Measurements from ENCODE around the gene FBXL15.
"Not testable (repeated sequence)": the region's sequence is repeated elsewhere in the genome, so short reads cannot be mapped to it uniquely, and the experiment has no call there.

FBXL15 gene

DNA sequence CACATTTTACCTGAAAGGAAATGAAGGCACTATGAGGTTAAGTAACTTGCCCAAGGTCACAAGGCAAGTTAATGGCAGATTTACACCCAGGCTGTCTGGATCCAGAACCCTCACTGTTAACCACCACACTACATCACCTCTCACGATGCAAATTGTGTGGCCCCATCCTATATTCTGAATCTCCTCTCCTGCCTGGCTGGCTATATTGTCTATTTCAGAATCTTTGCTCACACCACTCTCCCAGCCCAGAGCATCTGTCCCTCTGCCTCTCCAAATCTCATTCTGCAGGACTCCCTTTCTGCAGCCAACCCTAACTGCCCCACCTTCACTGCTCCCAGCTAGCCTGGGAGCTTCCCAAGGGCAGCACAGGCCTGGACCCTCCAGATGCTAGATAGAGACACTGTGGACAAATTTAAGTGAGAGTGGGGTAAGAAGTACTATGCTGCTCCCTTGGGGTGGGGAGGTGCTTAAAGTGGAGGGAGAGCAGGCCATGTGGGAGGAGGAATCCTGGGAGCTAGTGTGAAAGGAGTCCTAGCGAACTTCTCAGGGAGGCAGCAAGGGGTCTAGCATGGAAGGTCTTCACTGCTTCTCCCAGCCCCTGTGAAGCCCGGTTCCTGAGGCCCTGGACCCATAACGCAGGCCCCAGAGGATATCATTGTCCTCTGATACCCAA is 11.0 kb downstream of the FBXL15 start:
- DNase-seq: no peak

DNA sequence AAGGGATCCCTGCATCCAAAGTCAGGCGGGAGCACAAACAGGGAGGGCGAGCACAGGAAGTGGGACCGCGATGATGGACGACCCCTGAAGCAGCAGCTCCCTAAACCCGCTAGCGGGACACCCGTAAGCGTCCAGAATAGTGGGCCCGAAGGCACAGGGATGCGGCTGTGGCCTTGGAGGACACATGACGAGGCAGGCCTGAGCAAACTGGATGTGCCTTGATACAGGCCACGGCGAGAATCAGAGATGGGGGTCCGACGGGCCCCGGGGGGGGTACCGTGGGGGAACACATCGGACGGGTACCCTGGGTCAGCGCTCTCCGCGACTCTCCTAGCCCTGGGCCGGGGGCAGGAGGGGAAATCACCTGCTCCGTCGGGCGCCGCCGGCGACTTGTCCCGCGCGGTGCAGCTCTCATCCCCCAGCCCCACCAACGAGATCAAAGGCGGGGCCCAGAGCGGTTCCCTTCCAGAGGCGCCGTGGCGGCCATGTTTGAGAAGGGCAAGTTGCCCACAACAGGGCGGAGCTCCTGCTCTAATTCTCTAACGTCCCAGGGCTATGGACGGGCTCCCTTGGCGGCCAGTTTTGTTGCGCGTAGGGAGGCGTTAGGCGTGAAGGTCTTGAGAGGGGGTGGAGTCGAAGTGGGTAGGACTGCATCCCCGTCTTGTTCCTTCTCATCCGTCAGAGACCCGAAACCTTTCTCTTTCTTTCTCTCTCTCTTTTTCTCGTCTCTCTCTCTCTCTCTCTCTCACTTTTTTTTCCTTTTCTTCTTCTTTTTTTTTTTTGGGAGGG is 11.7 kb downstream of the FBXL15 start, which contains the start of gene CUEDC2:
Gene CUEDC2 (minus strand): TSS at position 413 of the 789 bp plus-strand sequence. CDS start 7,386 bp downstream, outside the sequence.
- DNase-seq: peak; percentile 98

DNA sequence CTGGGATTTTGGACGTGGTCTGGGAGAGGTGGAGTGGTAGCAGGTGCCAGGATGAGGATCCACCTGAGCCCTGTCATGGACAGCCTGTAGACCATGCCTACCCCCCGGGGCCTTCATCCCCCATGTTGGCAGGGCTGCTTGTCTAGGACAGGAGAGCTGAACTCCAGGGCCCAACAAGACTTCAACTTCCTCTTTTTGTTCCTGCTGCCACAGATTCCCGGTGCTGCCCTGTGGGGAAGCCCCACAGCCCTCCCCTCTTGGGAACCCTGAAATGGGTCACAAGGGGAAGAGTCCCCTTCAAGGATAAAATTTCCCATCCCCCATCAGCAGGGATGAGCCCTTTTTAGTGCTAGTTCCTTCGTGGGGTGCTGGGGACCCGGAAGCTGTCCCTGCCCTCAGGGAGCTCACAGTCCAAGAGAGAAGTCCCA is 13.0 kb downstream of the FBXL15 start:
- no peak for DNase-seq

DNA sequence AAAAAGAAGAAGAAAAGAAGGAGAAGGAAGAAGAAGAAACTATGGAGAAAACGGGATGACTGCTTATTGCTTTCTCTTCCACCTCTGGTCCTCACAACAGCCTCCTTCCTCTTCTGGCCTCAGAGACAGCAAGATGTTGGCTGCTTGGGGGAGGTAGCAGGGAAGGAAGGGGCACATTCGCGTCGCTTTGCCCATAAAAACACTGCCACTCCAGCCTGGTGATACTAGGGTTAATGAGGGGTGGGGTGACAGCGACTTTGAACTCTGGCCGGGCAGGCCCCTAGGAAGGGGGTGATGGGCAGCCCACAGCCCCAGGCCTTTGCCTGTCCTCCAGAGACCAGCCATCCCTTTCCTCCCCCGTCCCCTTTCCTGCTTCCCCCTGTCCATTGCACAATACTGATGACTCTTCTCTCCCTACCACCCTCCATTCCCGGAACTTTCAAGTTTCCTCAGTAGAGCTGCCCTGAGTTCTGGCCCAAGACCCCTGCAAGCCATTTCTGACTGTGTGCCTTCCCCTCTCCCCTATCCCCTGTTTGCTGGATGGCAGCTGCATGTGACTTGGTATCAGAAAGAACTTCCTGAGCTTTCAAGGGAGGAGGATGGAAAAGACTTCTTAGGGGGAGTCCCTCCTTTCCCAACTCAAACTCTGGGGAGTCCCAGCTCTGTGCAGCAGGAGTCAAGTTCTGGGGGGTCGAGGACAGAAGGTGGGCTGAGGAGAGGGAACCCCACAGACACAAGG is 13.9 kb downstream of the FBXL15 start:
- no peak for DNase-seq

DNA sequence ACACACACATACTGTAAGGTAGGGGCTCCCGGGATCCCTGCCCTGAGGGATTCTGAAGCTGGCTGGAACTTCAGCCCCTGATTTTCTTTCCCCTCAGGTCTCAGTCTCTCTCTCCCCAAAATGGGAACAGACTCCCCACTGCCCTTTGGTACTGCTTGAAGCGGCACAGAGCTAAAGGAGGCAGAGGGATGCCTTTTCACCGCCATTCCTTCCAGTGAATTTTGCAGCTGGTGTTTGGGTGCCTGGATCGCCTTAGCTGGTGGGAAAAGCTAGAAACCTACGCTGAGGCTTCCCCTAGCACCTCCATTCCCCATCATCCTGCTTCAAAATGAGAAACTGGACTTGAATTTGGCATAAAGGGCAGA is 14.5 kb downstream of the FBXL15 start:
- no peak for DNase-seq

DNA sequence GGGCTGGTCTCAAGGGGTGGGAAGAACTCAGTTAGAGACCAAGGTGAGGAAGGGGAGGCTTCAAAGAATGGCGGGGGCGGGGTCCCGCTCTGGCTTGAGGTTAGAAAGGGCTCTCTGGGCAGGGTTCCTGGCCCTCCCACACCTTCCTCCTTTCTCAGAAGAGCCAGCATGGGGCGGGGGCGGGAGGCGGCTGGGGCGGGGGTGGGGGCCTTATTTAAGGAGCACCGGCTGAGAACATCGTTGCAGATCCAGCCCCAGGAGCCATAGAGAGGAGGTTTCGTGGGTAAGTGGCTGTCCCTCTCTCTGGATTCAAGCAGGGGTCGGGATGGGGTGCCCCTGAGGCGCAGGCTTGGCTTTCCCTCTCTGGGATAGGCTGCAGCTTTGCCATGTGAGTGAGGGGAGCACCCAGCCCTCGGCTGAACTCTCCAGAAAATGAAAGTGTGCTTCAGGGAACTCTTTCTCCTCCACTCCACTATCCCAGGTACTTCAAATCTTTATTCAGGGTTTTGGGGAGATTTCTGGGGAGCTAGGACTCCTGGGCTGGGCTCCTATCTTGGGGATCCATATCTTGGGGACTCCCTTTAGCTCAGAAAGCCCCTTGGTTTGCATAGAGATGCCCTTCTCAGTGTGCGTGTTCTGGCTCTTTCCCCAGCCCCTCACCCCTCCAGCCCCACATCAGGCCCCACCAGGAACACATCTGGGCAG is 15.0 kb downstream of the FBXL15 start:
- DNase-seq: no peak

DNA sequence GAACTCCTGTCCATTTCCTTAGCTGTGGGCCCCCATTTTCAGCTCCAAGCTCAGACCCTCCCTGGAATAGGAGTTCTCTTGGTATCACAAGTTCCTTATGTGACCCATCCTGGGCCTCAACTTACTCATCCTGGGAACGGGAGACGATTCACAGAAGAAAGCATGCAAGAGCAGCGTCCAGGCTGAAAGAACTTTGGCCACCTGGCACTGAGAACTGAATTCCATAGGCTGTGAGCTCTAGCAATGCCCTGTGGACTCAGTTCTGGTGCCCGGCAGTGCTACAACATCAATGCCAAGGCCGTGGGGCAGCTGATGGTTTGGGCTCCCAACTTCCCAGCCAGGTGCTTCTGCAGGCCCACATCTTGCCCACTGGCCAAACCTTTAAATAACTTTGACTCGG is 15.7 kb downstream of the FBXL15 start:
- no peak for DNase-seq

DNA sequence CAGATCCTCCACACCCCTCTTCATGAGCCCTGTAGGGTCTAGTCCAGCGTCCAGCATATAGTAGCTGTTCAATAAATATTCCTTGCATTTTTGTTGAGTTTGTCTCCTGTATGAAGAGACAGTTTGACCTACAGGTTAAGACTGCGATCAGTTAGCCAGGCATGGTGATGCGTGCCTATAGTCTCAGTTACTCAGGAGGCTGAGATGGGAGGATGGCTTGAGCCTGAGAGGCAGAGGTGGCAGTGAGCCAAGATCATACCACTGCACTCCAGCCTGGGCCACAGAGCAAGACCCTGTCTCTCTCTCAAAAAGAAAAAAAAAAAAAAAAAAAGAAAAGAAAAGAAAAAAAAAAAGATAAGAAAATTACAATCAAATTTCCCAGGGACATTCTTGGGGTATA is 16.9 kb downstream of the FBXL15 start:
- DNase-seq: no peak

DNA sequence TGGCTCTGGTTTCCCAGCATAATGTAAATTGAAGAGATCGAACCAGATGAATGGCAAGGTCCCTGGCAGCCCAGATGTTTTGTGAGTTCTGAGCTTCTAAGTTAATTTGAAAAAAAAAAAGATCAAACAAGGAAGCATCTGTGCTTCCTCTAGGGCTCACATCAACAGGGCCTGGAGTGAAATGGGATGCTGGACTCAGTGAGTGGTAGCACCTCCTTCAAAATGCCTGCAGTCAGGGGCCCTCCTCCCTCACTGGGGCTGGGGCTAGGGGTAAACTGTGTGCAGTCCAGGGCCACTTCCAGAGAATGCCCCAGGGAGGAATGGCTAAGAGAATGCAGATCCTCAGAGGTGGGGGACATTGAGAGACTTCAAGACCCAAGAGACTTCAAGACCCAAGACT is 17.7 kb downstream of the FBXL15 start:
- no peak for DNase-seq

DNA sequence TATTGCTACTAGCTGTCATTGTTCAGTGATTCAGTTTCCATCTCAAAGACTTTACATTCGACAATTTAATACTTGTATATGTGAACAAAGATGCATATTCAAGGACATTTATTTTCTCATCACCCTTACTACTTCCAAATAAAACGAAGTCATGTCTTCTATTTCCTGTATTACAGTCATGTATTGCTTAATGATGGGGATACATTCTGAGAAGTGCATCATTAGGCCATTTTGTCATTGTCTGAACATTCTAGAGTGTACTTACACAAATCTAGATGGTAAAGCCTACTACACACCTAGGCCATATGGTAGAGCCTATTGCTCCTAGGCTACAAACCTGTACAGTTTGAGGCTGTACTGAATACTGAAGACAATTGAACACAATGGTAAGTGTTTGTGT is 24.2 kb downstream of the FBXL15 start:
- DNase-seq: no peak

DNA sequence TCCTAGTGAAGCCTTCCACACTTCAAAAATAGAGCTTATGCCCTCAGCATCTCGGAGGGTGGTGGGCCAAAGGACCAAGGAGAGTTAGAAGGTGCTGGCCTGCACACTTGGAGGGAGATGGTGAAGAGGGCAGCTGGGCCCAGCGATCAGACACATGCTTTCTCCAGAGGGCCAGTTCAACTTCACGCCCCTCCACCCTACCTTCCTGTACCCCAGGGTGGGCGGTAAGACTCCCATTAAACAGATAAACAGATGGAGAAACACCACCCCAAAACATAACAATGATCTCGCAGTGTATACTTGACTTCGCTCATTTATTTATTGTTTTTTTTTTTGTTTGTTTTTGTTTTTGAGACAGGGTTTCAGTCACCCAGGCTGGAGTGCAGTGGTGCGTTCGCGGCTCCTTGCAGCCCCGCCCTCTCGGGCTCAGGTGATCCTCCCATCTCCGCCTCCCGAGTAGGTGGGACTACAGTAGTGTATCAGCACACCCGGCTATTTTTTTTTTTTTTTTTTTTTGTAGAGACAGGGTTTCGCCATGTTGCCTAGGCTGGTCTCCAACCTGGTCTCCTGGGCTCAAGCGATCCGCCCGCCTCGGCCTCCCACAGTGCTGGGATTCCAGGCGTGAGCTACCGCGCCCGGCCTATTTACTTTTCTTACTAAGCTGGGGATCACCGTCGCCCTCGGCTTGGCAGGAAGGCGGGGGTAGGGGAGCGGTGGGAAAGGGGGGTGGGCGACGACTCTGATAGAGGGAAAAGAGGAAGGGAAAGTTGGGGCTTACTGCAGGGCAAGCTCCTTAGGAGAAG is 28.9 kb downstream of the FBXL15 start:
- peak; percentile 51 for DNase-seq

DNA sequence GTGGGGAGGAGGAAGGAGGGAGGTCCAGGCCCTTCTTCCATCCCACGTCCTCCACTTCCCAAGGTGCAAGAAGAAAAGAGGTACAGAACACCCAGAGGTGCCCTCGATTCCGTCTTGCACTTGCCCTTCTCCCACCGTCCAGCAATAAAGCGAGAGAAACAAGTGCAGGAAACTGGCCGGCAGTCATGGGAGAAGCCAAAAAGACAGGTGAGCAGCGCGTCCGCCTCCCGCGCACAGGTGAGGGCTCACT is 29.4 kb downstream of the FBXL15 start:
- no peak for DNase-seq

DNA sequence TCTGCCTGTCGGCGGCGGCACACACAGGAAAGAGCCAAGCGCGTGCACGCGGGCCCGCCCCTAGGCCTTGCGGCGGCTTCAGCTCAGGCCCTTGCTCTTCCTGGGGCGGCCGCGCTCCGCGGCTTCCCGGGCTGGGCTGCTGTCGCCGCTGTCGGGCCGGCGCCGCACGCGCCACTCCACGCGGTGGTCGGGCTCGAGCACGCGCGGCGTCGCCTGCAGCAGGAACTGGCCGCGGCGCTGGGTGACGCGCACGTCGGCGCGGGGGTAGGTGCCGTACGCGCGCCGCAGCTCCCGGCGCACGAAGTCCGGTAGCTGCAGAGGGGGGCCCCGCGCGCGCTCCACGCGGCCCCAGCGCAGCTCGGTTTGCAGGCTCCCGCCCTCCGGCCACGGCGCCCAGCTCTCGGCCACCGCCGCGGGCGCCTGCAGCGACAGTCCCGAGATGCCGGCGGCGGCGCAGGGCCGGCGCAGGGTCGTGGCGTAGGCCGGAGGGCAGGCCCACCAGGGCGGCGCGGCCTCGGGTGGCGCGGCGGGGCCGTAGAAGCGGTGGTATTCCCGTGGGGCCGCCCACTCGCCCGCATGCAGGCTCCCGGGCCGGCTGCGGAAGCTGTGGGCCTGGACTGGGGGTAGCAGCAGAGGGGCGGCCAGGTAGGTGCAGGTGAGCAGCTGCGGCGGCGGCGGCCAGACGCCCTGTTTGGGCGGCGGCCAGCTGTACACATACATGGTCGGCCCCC is 29.9 kb downstream of the FBXL15 start:
- DNase-seq: peak; percentile 89

DNA sequence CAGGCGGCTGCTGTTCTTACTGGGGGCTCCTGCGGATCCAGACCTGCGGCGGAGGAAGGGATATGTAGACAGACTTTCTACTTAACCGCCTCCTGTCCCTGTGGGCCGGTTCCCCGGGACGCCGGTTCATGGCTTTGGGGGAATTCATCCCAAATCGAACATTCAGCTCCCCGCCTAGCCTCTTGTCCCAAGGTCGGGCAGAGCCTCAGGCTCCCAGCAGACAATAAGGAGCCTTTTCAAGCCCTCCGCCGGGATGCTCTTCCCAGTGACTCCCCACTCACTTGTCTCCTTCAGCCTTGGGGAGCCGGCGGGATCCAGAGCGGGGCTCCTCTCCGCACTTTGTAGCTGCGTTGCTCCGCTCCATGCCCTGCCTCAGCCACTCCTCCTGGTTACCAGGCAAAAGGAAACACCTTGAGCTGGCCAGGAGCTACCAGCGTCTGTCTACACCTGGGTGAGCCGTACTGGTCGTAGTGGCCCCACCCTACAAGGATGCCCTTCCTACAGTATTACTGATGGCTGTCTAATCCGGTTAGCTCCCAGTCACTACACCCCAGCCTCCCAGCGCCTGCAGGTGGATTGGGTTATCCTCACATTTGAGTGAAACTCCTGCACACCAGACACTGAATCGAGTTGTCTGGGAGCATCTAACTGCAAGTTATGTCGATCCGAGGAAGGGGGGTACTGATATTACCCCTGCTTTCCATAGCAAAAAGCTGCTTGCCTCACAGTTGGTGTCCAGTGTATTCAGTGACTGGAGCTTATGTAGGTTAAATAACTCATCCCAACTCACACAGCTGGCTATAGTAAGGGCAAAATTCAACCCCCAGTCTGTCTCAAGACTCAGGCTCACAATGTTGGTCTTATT is 30.7 kb downstream of the FBXL15 start, which contains the start of gene C10orf95:
Gene C10orf95 (minus strand): TSS at position 439 of the 865 bp plus-strand sequence. CDS start 450 bp downstream, outside the sequence.
- DNase-seq: no peak

DNA sequence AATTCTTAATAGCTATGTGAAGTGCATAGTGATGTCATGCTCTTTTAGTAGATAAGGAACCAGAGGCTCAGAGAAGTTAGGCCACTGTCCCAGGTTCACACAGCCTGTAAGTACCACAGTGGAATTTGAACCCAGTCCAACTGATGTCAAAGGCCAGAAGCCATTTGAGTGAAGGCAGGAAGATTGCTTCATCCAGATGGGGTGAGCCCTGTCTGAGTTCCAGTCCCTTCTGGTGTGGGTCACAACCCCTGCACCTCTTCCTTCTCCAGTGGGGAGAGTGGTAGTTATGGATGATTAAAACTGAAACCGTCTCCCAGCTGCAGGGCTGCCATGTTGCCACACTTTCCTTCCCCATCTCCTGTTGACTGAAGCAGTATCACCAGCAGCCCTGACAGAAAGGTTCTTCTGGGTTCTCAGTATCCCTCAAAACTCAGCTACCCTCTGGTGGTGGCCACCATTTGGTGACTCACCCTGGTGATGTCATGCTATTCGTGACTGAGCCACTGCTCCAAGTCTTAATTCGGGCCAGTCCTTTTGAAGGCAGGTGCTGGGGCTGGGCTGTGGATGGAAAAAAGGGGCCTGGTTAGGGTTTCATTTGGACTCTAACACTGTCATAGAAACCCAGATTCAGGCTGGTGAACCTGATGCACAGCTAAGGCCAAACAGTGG is 32.2 kb downstream of the FBXL15 start:
- DNase-seq: no peak

DNA sequence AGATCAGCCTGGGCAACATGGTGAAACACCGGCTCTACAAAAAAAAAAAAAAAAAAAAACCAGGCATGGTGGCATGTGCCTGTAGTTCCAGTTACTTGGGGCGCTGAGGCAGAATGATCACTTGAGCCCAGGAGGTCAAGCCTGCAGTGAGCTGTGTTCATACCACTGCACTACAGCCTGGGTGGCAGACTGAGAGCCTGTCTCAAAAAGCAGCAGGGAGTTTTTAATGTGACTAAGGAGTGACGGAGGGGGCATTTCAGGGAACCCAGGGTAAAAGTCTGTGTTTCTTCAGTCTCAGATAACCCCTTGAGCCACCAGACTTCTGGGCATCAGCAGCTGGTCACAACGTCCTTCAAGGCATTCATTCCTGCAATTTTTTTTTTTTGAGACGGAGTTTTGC is 32.9 kb downstream of the FBXL15 start:
- no peak for DNase-seq

DNA sequence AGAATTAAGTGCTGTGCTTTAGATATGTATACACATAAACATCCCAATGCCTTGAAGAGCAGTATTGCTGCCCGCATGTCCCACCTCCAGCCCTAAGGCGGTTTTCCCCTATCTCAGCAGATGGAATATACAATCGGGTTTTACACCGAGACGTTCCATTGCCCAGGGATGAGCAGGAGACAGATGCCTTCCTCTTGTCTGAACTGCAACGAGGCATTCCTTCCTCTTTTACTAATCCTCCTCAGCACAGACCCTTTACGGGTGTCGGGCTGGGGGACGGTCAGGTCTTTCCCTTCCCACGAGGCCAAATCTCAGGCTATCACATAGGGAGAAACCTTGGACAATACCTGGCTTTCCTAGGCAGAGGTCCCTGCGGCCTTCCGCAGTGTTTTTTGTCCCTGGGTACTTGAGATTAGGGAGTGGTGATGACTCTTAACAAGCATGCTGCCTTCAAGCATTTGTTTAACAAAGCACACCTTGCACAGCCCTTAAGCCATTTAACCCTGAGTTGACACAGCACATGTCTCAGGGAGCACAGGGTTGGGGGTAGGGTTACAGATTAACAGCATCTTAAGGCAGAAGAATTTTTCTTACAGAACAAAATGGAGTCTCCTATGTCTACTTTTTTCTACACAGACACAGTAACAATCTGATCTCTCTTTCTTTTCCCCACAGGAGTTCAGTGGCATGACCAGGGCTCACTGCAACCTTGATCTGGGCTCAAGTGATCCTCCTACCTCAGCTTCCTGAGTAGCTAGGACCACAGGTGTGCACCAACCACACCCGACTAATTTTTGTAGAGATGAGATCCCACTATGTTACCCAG is 34.2 kb downstream of the FBXL15 start:
- DNase-seq: not testable (repeated sequence)

DNA sequence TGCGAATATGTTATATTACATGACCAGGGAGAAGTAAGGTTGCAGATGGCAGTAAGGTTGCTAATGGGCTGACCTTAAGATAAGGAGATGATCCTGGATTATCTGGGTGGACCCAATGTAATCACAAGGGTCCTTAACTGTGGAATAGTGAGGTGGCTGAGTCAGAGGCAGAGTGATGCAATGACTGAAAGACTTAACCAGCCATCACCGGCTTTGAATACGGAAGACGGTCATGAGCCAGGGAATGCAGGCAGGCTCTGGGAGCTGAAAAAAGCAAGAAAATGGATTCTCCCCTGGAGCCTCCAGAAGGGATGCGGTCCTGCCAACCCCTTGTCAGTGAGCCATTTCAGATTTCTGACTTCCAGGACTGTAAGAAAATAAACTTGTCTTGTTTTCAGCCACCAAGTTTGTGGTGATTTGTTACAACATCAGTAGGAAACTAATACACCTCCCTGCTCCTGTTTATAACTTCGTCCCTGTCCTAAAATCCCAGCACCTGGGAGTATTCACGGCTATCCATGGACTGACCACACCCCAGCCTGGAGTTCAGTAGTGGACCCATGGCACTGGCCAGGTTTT is 35.3 kb downstream of the FBXL15 start:
- no peak for DNase-seq
